B cell (primary cell): Measurements from ENCODE around the gene RNF213.

ENCODE experiments used
- CTCF ChIP-seq: fragments of 200-600 bp; IDR thresholded peaks from one replicate; pipeline ENCODE4 v1.8.0; 2022; ENCODE audit warnings: antibody characterized with exemption, mild to moderate bottlenecking
- EZH2 ChIP-seq: IDR thresholded peaks from 2 replicates; pipeline ENCODE4 v1.6.1; 2012; ENCODE audit warnings: borderline replicate concordance, low read depth, mild to moderate bottlenecking, moderate library complexity, low read length; ENCODE audit not compliant: insufficient read depth, poor library complexity, severe bottlenecking

- no peak for TF ChIP-seq CTCF
- no peak for TF ChIP-seq EZH2
These were observed 106.9 kb downstream of the RNF213 start for GRCh38 chr17:80367503-80367902.
